Breast epithelium (tissue), 3 donors: ENCODE results near the gene LAMB3.

ENCODE experiments used
- CTCF ChIP-seq, 3 donors: fragments of 450-650 bp; IDR thresholded peaks; one replicate each; pipeline ENCODE4 v1.5.1; 2016 to 2017; ENCODE audit warnings: antibody characterized with exemption in 3 of 3, mild to moderate bottlenecking in 3 of 3, moderate library complexity in 3 of 3
- POLR2A ChIP-seq: fragments of 450-650 bp; IDR thresholded peaks from one replicate; pipeline ENCODE4 v1.6.1; 2016; ENCODE audit warnings: antibody characterized with exemption, mild to moderate bottlenecking, moderate library complexity
- POLR2AphosphoS5 ChIP-seq, 3 donors: sonication (generic); formaldehyde crosslinking; IDR thresholded peaks; one replicate each; pipeline ENCODE4 v1.6.1; 2017; ENCODE audit warnings: antibody characterized with exemption in 3 of 3

- TF ChIP-seq CTCF (IDR thresholded peaks at IDR 0.05) (no peak), POLR2A (no peak), POLR2AphosphoS5 (IDR thresholded peaks at IDR 0.05) (no peak)
Measured at GRCh38 chr1:209629621-209630382, 22.4 kb downstream of the LAMB3 start.
